GM12878 (cell line): ENCODE data around the gene DBNL. TPM values are rescaled to one million over a fixed set of nuclear protein-coding genes. Genes with fewer than 3 reads are reported as not detected.
A peak's percentile ranks its signal among the peaks of the same experiment; 100 is the strongest.

Source experiments
- ATAC-seq: fragments of 200-7000 bp; cut with Tn5 transposase; 3 replicates; pipeline ENCODE4 v1.9.1; 2020; ENCODE audit warnings: mild to moderate bottlenecking, moderate library complexity
- BruUV-seq: library from RNA; stranded (reverse); fragments of 400-500 nt; replicated peaks from 2 replicates; lab custom pipeline; 2021; lab: Mats Ljungman, UMichigan
- CTCF ChIA-PET: fragments of 300-600 bp; sonication (Branson Sonifier 250); formaldehyde crosslinking; extraction: SDS; loops from one replicate; lab custom pipeline; 2021; ENCODE audit warnings: inconsistent platforms; lab: Yijun Ruan, JAX
- POLR2A ChIA-PET: fragments of 350-600 bp; formaldehyde crosslinking; extraction: SDS; loops from one replicate; lab custom pipeline; 2021; ENCODE audit warnings: inconsistent platforms; lab: Charles Lee
- RAD21 ChIA-PET: fragments of 300-600 bp; sonication (Branson Sonifier 250); formaldehyde crosslinking; loops from one replicate; lab custom pipeline; 2023; ENCODE audit warnings: antibody characterized with exemption; ENCODE audit not compliant: unreplicated experiment; lab: Charles Lee
- SMC1A ChIA-PET: fragments of 300-600 bp; sonication (Branson Sonifier 250); formaldehyde crosslinking; loops from one replicate; lab custom pipeline; 2023; ENCODE audit not compliant: unreplicated experiment, uncharacterized antibody; lab: Charles Lee
- DNase-seq: peaks from one replicate; pipeline ENCODE4 v3.0.0-alpha.2; 2011; ENCODE audit warnings: low read depth, low spot score
- FAIRE-seq: peaks from 3 replicates; lab custom pipeline; 2011; peaks lifted over from hg19 to GRCh38; lab: Jason Lieb, UNC
- H2AFZ ChIP-seq: 2 replicates; pipeline ENCODE4 v1.6.0; 2011; ENCODE audit warnings: low read depth, low read length, control low read depth; ENCODE audit not compliant: control insufficient read depth
- H3K27ac ChIP-seq: 2 replicates; pipeline ENCODE4 v1.5.1; 2011; ENCODE audit warnings: control low read depth; ENCODE audit not compliant: control insufficient read depth, insufficient read depth
- H3K27me3 ChIP-seq, 2 experiments: replicated peaks in 1 of 2; 2 replicates each; pipeline versions ENCODE4 v1.6.0 to v1.6.1; 2011; ENCODE audit warnings: low read length in 1 of 2; ENCODE audit not compliant: control insufficient read depth in 2 of 2, insufficient read depth in 2 of 2
- H3K36me3 ChIP-seq, 2 experiments: 2 replicates each; pipeline ENCODE4 v1.5.1; 2011; ENCODE audit warnings: low read length in 1 of 2; ENCODE audit not compliant: control insufficient read depth in 2 of 2, insufficient read depth in 2 of 2
- H3K4me1 ChIP-seq: 2 replicates; pipeline ENCODE4 v1.6.1; 2011; ENCODE audit warnings: mild to moderate bottlenecking, low read length, moderate library complexity, mixed read lengths; ENCODE audit not compliant: control insufficient read depth, insufficient read depth
- H3K4me2 ChIP-seq: 2 replicates; pipeline ENCODE4 v1.6.0; 2011; ENCODE audit warnings: control low read depth; ENCODE audit not compliant: control insufficient read depth, insufficient read depth
- H3K4me3 ChIP-seq: fragments of 200-600 bp; sonication (generic); 2 replicates; pipeline ENCODE4 v1.5.1; 2016
- H3K79me2 ChIP-seq: 2 replicates; pipeline ENCODE4 v1.6.0; 2011; ENCODE audit warnings: low read length; ENCODE audit not compliant: control insufficient read depth, insufficient read depth
- H3K9ac ChIP-seq: 2 replicates; pipeline ENCODE4 v1.8.0; 2011; ENCODE audit warnings: low read length, control low read depth, mixed read lengths; ENCODE audit not compliant: control insufficient read depth, insufficient read depth
- H3K9me3 ChIP-seq: replicated peaks from 3 replicates; pipeline ENCODE4 v1.5.1; 2011; ENCODE audit warnings: mild to moderate bottlenecking, low read length; ENCODE audit not compliant: control insufficient read depth, insufficient read depth
- H4K20me1 ChIP-seq: 2 replicates; pipeline ENCODE4 v1.6.0; 2011; ENCODE audit not compliant: control insufficient read depth, insufficient read depth
- BACH1 ChIP-seq: fragments of 450-650 bp; IDR thresholded peaks from 2 replicates; pipeline ENCODE4 v1.6.1; 2017; ENCODE audit warnings: mild to moderate bottlenecking, borderline replicate concordance
- BHLHE40 ChIP-seq, 2 experiments: fragments of 450-650 bp in 1 of 2; IDR thresholded peaks; 2 replicates each; pipeline ENCODE4 v1.6.1; 2011 to 2017; ENCODE audit warnings: low read depth in 2 of 2, borderline replicate concordance in 1 of 2, improper control_type of control experiment in 1 of 2, low read length in 1 of 2, mild to moderate bottlenecking in 1 of 2
- NBN ChIP-seq: fragments of 450-650 bp; IDR thresholded peaks from 2 replicates; pipeline ENCODE4 v1.6.1; 2016
- POLR2A ChIP-seq: IDR thresholded peaks from 2 replicates; pipeline ENCODE4 v1.6.1; 2011; ENCODE audit warnings: low read depth, mild to moderate bottlenecking, low read length
- POLR2AphosphoS2 ChIP-seq: IDR thresholded peaks from 2 replicates; pipeline ENCODE4 v1.6.1; 2011; ENCODE audit warnings: low read depth, mild to moderate bottlenecking, low read length, improper control_type of control experiment, moderate library complexity
- WGBS: methylation state at CpG from one replicate; pipeline ENCODE4 v1.1.6; 2016; ENCODE audit warnings: low lambda C conversion rate; ENCODE audit not compliant: insufficient replicate concordance, insufficient coverage; ENCODE audit errors: missing lambda C conversion rate; 5-methylcytosine and 5-hydroxymethylcytosine counted together
- in situ Hi-C: fragments of 300-500 bp; cut with MboI; formaldehyde crosslinking; loops from 9 replicates; pipeline ENCODE4 v1.14.3; 2018; ENCODE audit warnings: mixed read lengths
- intact Hi-C: fragments of 100-400 bp; cut with micrococcal nuclease; formaldehyde crosslinking; loops from one replicate; pipeline ENCODE4 v1.14.2; 2022; ENCODE audit not compliant: unreplicated experiment
- polyA plus RNA-seq, 11 experiments: library from polyadenylated mRNA; depleted of rRNA in 4 of 11; unstranded in 6 of 11; stranded (reverse) in 5 of 11; fragments of >200 nt; fragmentation: Nextera tagmentation in 4 of 11; fragmentation: Illumina TruSeq in 1 of 11; extraction: Ambion mirVana in 4 of 11; extraction: Trizol in 1 of 11; gene quantifications; 1 replicate in 1 of 11; 2 replicates in 10 of 11; pipeline versions ENCODE4 v1.2.1 to v1.2.3, GENCODE V29; 2011 to 2016; ENCODE audit warnings: inconsistent platforms in 2 of 11, missing spikeins in 2 of 11, low read depth in 1 of 11
- total RNA-seq, 4 experiments: library from RNA; depleted of rRNA in 3 of 4; stranded (reverse); fragments of >200 nt in 3 of 4; fragmentation: Illumina TruSeq in 1 of 4; extraction: Trizol in 1 of 4; gene quantifications; 2 replicates each; pipeline versions ENCODE4 v1.2.1 to v1.2.3, GENCODE V29; 2013 to 2021
- TF ChIP-seq, protein P1 (sequence below): fragments of 450-650 bp; IDR thresholded peaks from 2 replicates; pipeline ENCODE4 v1.6.1; 2016; ENCODE audit warnings: mild to moderate bottlenecking
- TF ChIP-seq, protein P2 (sequence below): IDR thresholded peaks from 2 replicates; pipeline ENCODE4 v1.6.1; 2011; ENCODE audit warnings: mild to moderate bottlenecking, low read depth, low read length, moderate library complexity; ENCODE audit not compliant: insufficient replicate concordance
- TF ChIP-seq, protein P3 (sequence below): IDR thresholded peaks from 2 replicates; pipeline ENCODE4 v1.6.1; 2011; ENCODE audit warnings: borderline replicate concordance, low read depth, mild to moderate bottlenecking, moderate library complexity, low read length; ENCODE audit not compliant: insufficient read depth, poor library complexity, severe bottlenecking

The DBNL gene
- total and polyA plus RNA-seq, 10 of the 15 experiments (the other 5 are each of a cell fraction or from before 2014, with no cell fraction given) = 4.1 to 179 (median 84.3) TPM

DNA sequence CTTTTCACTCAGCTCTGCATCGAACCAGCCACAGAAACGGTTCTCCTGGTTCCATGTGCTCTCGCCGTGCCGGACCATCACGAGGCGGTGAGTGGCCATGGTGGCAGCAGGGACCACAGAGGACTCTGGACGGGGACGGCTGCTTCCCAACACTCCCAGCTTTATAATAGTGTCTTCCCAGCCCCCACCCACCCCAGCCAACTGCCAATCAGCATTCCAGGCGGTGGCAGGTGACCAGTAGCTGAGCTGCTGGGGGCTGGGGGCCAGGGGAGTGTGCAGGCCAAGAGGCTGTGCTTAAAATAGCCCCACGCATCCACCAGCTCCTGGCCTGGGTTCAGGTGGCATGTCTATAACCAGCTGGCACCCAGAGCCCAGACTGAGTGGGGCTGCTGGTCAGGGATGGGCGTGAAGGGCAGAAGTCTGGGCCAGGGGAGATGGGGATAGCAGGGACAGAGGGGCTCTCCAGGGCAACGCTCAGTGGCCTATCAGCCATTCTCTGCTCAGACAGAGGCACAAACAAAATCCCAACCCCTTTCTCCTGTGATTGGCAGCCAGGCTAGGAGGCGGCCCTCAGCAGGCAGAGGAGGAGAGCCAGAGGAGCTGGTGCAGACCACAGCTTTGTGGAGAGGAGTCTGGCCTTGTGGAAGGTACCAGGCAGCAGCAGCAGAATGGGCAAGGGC lies 21.1 kb downstream of the DBNL start, which contains the start of gene PGAM2:
Gene PGAM2, minus strand, starts transcription at position 137 of the 680 bp plus-strand sequence. Its CDS starts 38 bp downstream, at position 99.
- POLR2A ChIA-PET = interaction anchor here (1.2 kb wide), 1 partner anchor 16 kb away, joined by 3 read pairs; no protein-coding TSS in a partner anchor

More for the DNA sequence above, 21.1 kb downstream of the DBNL start, which contains the start of gene PGAM2:
- BruUV-seq = no TSS peak
- H3K9ac ChIP-seq = no peak within 1 kb of the TSS
- peaks cover 7 to 17% of the 10 kb centered on the region in 2 experiments; a peak in 3 of 4 replicates for H3K36me3 ChIP-seq
- TF ChIP-seq, protein P1, sequence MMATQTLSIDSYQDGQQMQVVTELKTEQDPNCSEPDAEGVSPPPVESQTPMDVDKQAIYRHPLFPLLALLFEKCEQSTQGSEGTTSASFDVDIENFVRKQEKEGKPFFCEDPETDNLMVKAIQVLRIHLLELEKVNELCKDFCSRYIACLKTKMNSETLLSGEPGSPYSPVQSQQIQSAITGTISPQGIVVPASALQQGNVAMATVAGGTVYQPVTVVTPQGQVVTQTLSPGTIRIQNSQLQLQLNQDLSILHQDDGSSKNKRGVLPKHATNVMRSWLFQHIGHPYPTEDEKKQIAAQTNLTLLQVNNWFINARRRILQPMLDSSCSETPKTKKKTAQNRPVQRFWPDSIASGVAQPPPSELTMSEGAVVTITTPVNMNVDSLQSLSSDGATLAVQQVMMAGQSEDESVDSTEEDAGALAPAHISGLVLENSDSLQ = peak; percentile 83
- TF ChIP-seq, protein P2, sequence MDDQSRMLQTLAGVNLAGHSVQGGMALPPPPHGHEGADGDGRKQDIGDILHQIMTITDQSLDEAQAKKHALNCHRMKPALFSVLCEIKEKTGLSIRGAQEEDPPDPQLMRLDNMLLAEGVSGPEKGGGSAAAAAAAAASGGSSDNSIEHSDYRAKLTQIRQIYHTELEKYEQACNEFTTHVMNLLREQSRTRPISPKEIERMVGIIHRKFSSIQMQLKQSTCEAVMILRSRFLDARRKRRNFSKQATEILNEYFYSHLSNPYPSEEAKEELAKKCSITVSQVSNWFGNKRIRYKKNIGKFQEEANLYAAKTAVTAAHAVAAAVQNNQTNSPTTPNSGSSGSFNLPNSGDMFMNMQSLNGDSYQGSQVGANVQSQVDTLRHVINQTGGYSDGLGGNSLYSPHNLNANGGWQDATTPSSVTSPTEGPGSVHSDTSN = peak; percentile 80
- TF ChIP-seq POLR2A = peak; percentile 61
- TF ChIP-seq NBN = no peak
- peak; percentile 25; the same call in 1 of the 2 replicates for TF ChIP-seq BACH1
- TF ChIP-seq BHLHE40 (IDR thresholded peaks at IDR 0.05; ENCODE audit: borderline replicate concordance in 1 of 2, low read depth in 2 of 2, low read length in 1 of 2) = no peak
- TF ChIP-seq POLR2AphosphoS2 = peak; percentile 16; the same call in 1 of the 2 replicates
- TF ChIP-seq, protein P3, sequence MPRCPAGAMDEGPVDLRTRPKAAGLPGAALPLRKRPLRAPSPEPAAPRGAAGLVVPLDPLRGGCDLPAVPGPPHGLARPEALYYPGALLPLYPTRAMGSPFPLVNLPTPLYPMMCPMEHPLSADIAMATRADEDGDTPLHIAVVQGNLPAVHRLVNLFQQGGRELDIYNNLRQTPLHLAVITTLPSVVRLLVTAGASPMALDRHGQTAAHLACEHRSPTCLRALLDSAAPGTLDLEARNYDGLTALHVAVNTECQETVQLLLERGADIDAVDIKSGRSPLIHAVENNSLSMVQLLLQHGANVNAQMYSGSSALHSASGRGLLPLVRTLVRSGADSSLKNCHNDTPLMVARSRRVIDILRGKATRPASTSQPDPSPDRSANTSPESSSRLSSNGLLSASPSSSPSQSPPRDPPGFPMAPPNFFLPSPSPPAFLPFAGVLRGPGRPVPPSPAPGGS = peak; percentile 24
- 23% methylated on average over 14 of the region's 14 CpGs for WGBS
- no peak within 1 kb of the TSS for H2AFZ ChIP-seq
- DNase-seq (no peak), FAIRE-seq (no peak), ATAC-seq (peak; percentile 50)
- no peaks in the 10 kb centered on the region for H4K20me1 ChIP-seq
- RAD21 ChIA-PET = interaction anchor here (1.0 kb wide), 1 partner anchor 132 kb away, joined by 3 read pairs; no protein-coding TSS in a partner anchor
- no peak within 1 kb of the TSS for H3K4me2 ChIP-seq
- H3K27me3 ChIP-seq = no peaks in the 10 kb centered on the region
- intact Hi-C loops (no loop called here), in situ Hi-C loops (no loop called here)
- H3K9me3 ChIP-seq = no peaks in the 10 kb centered on the region
- CTCF ChIA-PET = interaction anchor here (1.2 kb wide), 1 partner anchor 131 kb away, joined by 3 read pairs; no protein-coding TSS in a partner anchor
- no peaks in the 10 kb centered on the region for H3K79me2 ChIP-seq
- SMC1A ChIA-PET = interaction anchor here (0.7 kb wide), 1 partner anchor 10 kb away, joined by 3 read pairs; no protein-coding TSS in a partner anchor
- no peaks in the 10 kb centered on the region for H3K4me1 ChIP-seq
- no peak within 1 kb of the TSS for H3K4me3 ChIP-seq
- H3K27ac ChIP-seq = no peak within 1 kb of the TSS
